Uterus (tissue), 4 donors: ENCODE results near the gene XRCC6. TPM values are rescaled to one million over a fixed set of nuclear protein-coding genes. Genes with fewer than 3 reads are reported as not detected.

Experiments used
- DNase-seq, 2 donors: peaks; one replicate each; pipeline ENCODE4 v3.0.0-alpha.2; 2019 to 2020
- H3K27ac ChIP-seq, 2 donors: fragments of 200-600 bp; sonication (generic); 1 replicate in 1 of 2; 2 replicates in 1 of 2; pipeline ENCODE4 v1.5.1; 2016 to 2018
- H3K27me3 ChIP-seq, 2 donors: fragments of 200-600 bp; sonication (generic); one replicate each; pipeline ENCODE4 v1.5.1; 2018 to 2019; ENCODE audit warnings: control low read depth in 1 of 2
- H3K36me3 ChIP-seq, 2 donors: fragments of 200-600 bp; sonication (generic); one replicate each; pipeline ENCODE4 v1.5.1; 2019; ENCODE audit warnings: control low read depth in 1 of 2
- H3K4me1 ChIP-seq, 2 donors: fragments of 200-600 bp; sonication (generic); one replicate each; pipeline ENCODE4 v1.5.1; 2018 to 2019; ENCODE audit warnings: control low read depth in 1 of 2
- H3K4me3 ChIP-seq, 2 donors: fragments of 200-600 bp; sonication (generic); 1 replicate in 1 of 2; 2 replicates in 1 of 2; pipeline ENCODE4 v1.5.1; 2018 to 2019; ENCODE audit warnings: mild to moderate bottlenecking in 1 of 2
- H3K9me3 ChIP-seq, 2 donors: fragments of 200-600 bp; sonication (generic); one replicate each; pipeline ENCODE4 v1.5.1; 2019; ENCODE audit warnings: control low read depth in 1 of 2
- POLR2A ChIP-seq, 2 donors: fragments of 450-650 bp; IDR thresholded peaks; one replicate each; pipeline ENCODE4 v1.6.1; 2016; ENCODE audit warnings: antibody characterized with exemption in 2 of 2, mild to moderate bottlenecking in 1 of 2, moderate library complexity in 1 of 2
- intact Hi-C: fragments of 100-400 bp; cut with DNase I; formaldehyde crosslinking; loops from one replicate; pipeline ENCODE4 v1.15.1; 2023; ENCODE audit warnings: low total_unique reads
- small RNA-seq: library from RNA; depleted of rRNA; stranded (forward); fragments of <200 nt; gene quantifications from one replicate; pipeline ENCODE3, GENCODE V24; 2016
- total RNA-seq, 4 donors: library from RNA; depleted of rRNA in 3 of 4; stranded (reverse); fragments of >200 nt in 3 of 4; gene quantifications; one replicate each; pipeline versions ENCODE4 v1.1.0 to v1.2.4, GENCODE V29; 2014 to 2023
- TF ChIP-seq, protein P1 (sequence below), 4 experiments: fragments of 200-600 bp in 2 of 4; fragments of 450-650 bp in 2 of 4; sonication (generic) in 2 of 4; IDR thresholded peaks; one replicate each; pipeline ENCODE4 v1.5.1; 2016 to 2019; ENCODE audit warnings: antibody characterized with exemption in 4 of 4, mild to moderate bottlenecking in 2 of 4, moderate library complexity in 1 of 4
- donor health status: DM: yes; HTN: yes; CAD: no.

XRCC6 gene
- total RNA-seq, 4 donors from 2014 or later: 89.1 to 303 (median 157) TPM

- Histone ChIP-seq H3K4me1 (no peaks in the 10 kb centered on the region), H3K27ac (no peak overlapping the region), H3K27me3 (no peaks in the 10 kb centered on the region), H3K9me3 (no peaks in the 10 kb centered on the region), H3K4me3 (no peak overlapping the region), H3K36me3 (no peaks in the 10 kb centered on the region)
- TF ChIP-seq, protein P1, sequence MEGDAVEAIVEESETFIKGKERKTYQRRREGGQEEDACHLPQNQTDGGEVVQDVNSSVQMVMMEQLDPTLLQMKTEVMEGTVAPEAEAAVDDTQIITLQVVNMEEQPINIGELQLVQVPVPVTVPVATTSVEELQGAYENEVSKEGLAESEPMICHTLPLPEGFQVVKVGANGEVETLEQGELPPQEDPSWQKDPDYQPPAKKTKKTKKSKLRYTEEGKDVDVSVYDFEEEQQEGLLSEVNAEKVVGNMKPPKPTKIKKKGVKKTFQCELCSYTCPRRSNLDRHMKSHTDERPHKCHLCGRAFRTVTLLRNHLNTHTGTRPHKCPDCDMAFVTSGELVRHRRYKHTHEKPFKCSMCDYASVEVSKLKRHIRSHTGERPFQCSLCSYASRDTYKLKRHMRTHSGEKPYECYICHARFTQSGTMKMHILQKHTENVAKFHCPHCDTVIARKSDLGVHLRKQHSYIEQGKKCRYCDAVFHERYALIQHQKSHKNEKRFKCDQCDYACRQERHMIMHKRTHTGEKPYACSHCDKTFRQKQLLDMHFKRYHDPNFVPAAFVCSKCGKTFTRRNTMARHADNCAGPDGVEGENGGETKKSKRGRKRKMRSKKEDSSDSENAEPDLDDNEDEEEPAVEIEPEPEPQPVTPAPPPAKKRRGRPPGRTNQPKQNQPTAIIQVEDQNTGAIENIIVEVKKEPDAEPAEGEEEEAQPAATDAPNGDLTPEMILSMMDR (IDR thresholded peaks at IDR 0.05): no peak
- no peak for TF ChIP-seq POLR2A (IDR thresholded peaks at IDR 0.05)
- DNase-seq: no peak
- intact Hi-C loops: no loop called here
Measured at GRCh38 chr22:41713004-41713403, 91.9 kb downstream of the XRCC6 start.

Small RNAs within 50 kb of the gene (small RNA-seq; reads per million reads assigned to genes)
- gene HMGN2P10 (not detected), gene RF00019 (not detected), gene RNU6-476P (not detected)

Other genes starting within 250 kb of the XRCC6 start
- gene TEF, start 239.4 kb upstream of the XRCC6 start, total RNA-seq: 10 to 100 TPM in 2 of 4 donors, 1 to 10 TPM in 2; 8.5 to 73.7 (median 15.1) TPM
- gene TOB2, start 174.5 kb upstream of the XRCC6 start, total RNA-seq: 10 to 100 TPM; 15.6 to 97.1 (median 27.8) TPM
- 10 to 100 TPM; 38.5 to 65.1 (median 46.4) TPM for gene PHF5A, start 152.6 kb upstream of the XRCC6 start, total RNA-seq
- 10 to 100 TPM; 21.5 to 64.4 (median 47.1) TPM for gene ACO2, start 152.2 kb upstream of the XRCC6 start, total RNA-seq
- 10 to 100 TPM in 2 of 4 donors, 1 to 10 TPM in 2; 3.2 to 41.9 (median 16.6) TPM for gene POLR3H, start 76.8 kb upstream of the XRCC6 start, total RNA-seq
- 10 to 100 TPM in 2 of 4 donors, 1 to 10 TPM in 2; 2.4 to 83.0 (median 19.6) TPM for gene CSDC2, start 60.3 kb upstream of the XRCC6 start, total RNA-seq
- gene PMM1, start 31.5 kb upstream of the XRCC6 start, total RNA-seq: 10 to 100 TPM; 21.0 to 76.5 (median 34.6) TPM
- gene DESI1, start 252 bp upstream of the XRCC6 start, total RNA-seq: 10 to 100 TPM in 2 of 4 donors, 1 to 10 TPM in 2; 6.4 to 34.2 (median 9.6) TPM
- gene SNU13, start 67.6 kb downstream of the XRCC6 start, total RNA-seq: 100 to 1,000 TPM in 2 of 4 donors, 10 to 100 TPM in 2; 62.1 to 136 (median 96.2) TPM
- gene MEI1, start 78.2 kb downstream of the XRCC6 start, total RNA-seq: 1 to 10 TPM in 1 of 4 donors, under 1 TPM in 1, not detected in 2; 0.70 to 1.9 TPM
- gene CCDC134, start 179.4 kb downstream of the XRCC6 start, total RNA-seq: 10 to 100 TPM in 2 of 4 donors, 1 to 10 TPM in 2; 4.1 to 24.3 (median 11.0) TPM
- gene SREBF2, start 211.8 kb downstream of the XRCC6 start, total RNA-seq: 10 to 100 TPM; 10.2 to 61.0 (median 29.0) TPM